AG04450 (cell line): ENCODE results near the gene SPATA31E1. TPM values are rescaled to one million over a fixed set of nuclear protein-coding genes. Genes with fewer than 3 reads are reported as not detected.

Experiments
- CTCF ChIA-PET: fragments of 300-600, 350-600 bp; formaldehyde crosslinking; extraction: SDS; loops from one replicate; lab custom pipeline; 2022; ENCODE audit warnings: antibody characterized with exemption, inconsistent platforms; lab: Charles Lee
- POLR2A ChIA-PET: fragments of 350-600 bp; formaldehyde crosslinking; extraction: SDS; loops from one replicate; lab custom pipeline; 2021; ENCODE audit warnings: antibody characterized with exemption, inconsistent platforms; lab: Yijun Ruan, JAX
- DNase-seq: peaks from one replicate; pipeline ENCODE4 v3.0.0-alpha.2; 2011; ENCODE audit warnings: low read depth, low spot score
- H3K27ac ChIP-seq: one replicate; pipeline ENCODE4 v1.5.1; 2012; ENCODE audit warnings: low read depth, low read length, control low read depth
- H3K27me3 ChIP-seq: one replicate; pipeline ENCODE4 v1.6.0; 2012; ENCODE audit warnings: low read length; ENCODE audit not compliant: control insufficient read depth, insufficient read depth
- H3K4me3 ChIP-seq: 2 replicates; pipeline ENCODE4 v1.5.1; 2011; ENCODE audit warnings: mild to moderate bottlenecking, low read depth, low read length, control low read depth
- H3K9me3 ChIP-seq: 2 replicates; pipeline ENCODE4 v1.5.1; 2012; ENCODE audit warnings: low read length; ENCODE audit not compliant: control insufficient read depth, insufficient read depth
- polyA plus RNA-seq: library from polyadenylated mRNA; depleted of rRNA; stranded (reverse); fragments of >200 nt; gene quantifications from 2 replicates; pipeline ENCODE4 v1.2.3, GENCODE V29; 2011
- TF ChIP-seq, protein P1 (sequence below): IDR thresholded peaks from 2 replicates; pipeline ENCODE4 v1.5.1; 2011; ENCODE audit warnings: low read depth, low read length, control low read depth, inconsistent platforms

The SPATA31E1 gene
- polyA plus RNA-seq, 1 experiment: 0.02 TPM

DNA sequence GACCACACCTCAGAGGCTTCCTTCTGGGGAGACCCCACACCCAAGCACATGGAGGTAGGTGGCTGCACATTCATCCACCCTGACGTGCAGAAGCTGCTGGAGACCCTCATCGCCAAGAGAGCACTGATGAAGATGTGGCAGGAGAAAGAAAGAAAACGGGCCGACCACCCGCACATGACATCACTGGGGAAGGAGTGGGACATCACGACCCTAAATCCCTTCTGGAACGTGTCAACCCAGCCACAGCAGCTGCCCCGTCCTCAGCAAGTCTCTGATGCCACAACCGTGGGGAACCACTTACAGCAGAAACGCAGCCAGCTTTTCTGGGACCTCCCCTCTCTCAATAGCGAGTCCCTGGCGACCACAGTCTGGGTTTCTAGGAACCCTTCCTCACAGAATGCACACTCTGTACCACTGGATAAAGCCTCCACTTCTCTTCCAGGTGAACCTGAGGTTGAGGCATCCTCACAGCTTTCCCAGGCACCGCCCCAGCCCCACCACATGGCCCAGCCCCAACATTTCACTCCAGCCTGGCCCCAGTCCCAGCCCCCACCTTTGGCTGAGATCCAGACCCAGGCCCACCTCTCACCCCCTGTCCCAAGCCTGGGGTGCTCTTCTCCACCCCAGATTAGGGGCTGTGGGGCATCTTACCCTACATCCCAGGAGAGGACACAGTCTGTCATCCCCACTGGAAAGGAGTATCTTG is 3.0 kb downstream of the SPATA31E1 start:
- CTCF ChIA-PET: no interaction called here
- no peak for DNase-seq
- Histone ChIP-seq H3K27ac (no peak overlapping the region), H3K27me3 (peaks cover 3% of the 10 kb centered on the region), H3K9me3 (no peaks in the 10 kb centered on the region; the same call in 1 of the 2 replicates), H3K4me3 (no peak overlapping the region)
- TF ChIP-seq, protein P1, sequence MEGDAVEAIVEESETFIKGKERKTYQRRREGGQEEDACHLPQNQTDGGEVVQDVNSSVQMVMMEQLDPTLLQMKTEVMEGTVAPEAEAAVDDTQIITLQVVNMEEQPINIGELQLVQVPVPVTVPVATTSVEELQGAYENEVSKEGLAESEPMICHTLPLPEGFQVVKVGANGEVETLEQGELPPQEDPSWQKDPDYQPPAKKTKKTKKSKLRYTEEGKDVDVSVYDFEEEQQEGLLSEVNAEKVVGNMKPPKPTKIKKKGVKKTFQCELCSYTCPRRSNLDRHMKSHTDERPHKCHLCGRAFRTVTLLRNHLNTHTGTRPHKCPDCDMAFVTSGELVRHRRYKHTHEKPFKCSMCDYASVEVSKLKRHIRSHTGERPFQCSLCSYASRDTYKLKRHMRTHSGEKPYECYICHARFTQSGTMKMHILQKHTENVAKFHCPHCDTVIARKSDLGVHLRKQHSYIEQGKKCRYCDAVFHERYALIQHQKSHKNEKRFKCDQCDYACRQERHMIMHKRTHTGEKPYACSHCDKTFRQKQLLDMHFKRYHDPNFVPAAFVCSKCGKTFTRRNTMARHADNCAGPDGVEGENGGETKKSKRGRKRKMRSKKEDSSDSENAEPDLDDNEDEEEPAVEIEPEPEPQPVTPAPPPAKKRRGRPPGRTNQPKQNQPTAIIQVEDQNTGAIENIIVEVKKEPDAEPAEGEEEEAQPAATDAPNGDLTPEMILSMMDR: no peak
- POLR2A ChIA-PET: no interaction called here

DNA sequence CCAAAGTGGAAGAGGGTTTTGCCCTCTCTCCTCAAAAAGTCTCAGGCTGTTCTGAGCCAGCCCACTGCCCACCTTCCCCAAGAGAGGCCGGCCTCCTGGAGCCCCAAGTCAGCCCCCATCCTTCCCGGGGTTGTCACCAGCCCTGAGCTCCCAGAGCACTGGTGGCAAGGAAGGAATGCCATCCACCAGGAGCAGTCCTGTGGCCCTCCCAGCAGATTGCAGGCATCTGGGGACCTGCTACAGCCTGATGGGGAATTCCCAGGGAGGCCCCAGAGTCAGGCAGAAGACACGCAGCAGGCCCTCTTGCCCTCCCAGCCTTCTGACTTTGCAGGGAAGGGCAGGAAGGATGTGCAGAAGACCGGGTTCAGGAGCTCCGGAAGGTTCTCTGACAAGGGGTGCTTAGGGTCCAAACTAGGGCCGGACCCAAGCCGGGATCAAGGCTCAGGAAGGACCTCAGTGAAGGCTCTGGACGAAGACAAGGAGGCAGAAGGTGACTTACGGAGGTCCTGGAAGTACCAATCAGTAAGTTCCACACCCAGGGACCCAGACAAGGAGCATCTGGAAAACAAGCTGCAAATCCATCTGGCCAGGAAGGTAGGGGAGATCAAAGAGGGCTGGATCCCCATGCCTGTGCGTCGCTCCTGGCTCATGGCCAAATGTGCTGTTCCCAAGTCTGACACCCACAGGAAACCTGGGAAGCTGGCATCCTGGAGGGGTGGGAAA is 3.7 kb downstream of the SPATA31E1 start:
- ChIA-PET POLR2A (no interaction called here), CTCF (no interaction called here)
- no peak overlapping the region for H3K4me3 ChIP-seq
- no peaks in the 10 kb centered on the region; the same call in 1 of the 2 replicates for H3K9me3 ChIP-seq
- TF ChIP-seq, protein P1: no peak
- H3K27me3 ChIP-seq: peaks cover 3% of the 10 kb centered on the region
- H3K27ac ChIP-seq: no peak overlapping the region
- DNase-seq: no peak

DNA sequence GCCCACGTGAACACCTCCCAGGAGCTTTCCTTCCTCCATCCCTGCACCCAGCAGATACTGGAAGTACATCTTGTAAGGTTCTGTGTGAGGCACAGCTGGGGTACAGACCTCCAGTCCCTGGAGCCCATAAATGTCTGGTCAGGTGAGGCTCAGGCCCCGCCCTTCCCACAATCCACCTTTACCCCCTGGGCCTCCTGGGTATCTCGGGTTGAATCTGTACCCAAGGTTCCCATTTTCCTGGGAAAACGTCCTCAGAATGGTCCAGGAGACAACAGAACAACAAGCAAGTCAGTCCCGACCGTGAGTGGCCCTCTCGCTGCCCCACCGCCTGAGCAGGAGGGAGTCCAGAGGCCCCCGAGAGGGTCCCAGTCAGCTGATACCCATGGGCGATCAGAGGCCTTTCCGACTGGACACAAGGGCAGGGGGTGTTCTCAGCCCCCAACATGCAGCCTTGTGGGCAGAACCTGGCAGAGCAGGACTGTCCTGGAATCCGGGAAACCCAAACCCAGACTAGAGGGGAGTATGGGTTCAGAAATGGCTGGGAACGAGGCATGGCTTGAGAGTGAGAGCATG is 4.3 kb downstream of the SPATA31E1 start:
- POLR2A ChIA-PET: no interaction called here
- no peak for DNase-seq
- CTCF ChIA-PET: no interaction called here
- Histone ChIP-seq H3K27me3 (peaks cover 3% of the 10 kb centered on the region), H3K4me3 (no peak overlapping the region), H3K9me3 (no peaks in the 10 kb centered on the region; the same call in 1 of the 2 replicates), H3K27ac (no peak overlapping the region)
- TF ChIP-seq, protein P1: no peak

DNA sequence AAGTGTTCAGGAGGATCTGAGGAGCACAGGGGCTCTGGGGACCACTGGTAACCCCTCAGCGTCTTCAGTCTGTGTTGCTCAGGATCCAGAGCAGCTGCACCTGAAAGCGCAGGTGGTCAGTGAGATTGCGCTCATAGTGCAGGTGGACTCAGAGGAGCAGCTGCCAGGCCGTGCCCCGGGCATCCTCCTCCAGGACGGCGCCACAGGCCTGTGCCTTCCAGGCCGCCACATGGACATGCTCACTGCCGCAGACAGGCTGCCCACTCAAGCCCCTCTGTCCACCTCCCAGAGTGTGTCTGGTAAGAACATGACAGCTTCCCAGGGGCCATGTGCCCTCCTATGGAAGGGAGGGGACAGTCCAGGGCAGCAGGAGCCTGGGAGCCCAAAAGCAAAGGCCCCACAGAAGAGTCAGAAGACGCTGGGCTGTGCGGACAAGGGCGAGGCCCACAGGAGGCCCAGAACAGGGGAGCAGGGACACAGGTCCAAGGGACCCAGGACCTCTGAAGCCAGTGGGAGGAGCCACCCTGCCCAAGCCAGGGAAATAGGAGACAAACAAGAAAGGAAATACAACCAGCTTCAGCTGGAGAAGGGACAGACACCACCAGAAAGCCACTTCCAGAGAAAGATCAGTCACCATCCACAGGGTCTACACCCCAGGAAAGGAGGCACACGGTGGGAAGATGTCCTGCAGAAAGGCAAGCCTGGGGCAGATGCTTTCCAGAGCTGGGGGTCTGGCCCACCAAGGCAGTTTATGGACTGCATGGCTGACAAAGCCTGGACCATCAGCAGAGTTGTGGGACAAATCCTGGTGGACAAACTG is 5.2 kb downstream of the SPATA31E1 start:
- no peak for DNase-seq
- POLR2A ChIA-PET: no interaction called here
- TF ChIP-seq, protein P1: no peak
- Histone ChIP-seq H3K27me3 (peaks cover 3% of the 10 kb centered on the region), H3K27ac (no peak overlapping the region), H3K9me3 (no peaks in the 10 kb centered on the region; the same call in 1 of the 2 replicates), H3K4me3 (no peak overlapping the region)
- CTCF ChIA-PET: no interaction called here
